HepG2 (cell line): ENCODE measurements around the gene ATG2A. TPM values are rescaled to one million over a fixed set of nuclear protein-coding genes. Genes with fewer than 3 reads are reported as not detected.

Source experiments
- AHDC1 ChIP-seq: sonication (generic); formaldehyde crosslinking; IDR thresholded peaks from 2 replicates; pipeline ENCODE4 v1.5.1; 2020; ENCODE audit warnings: mild to moderate bottlenecking, missing genetic modification reagents, borderline replicate concordance
- CEBPG ChIP-seq: IDR thresholded peaks from 2 replicates; pipeline ENCODE4 v1.6.1; 2016
- DMAP1 ChIP-seq: IDR thresholded peaks from 2 replicates; pipeline ENCODE4 v1.6.1; 2016
- FLYWCH1 ChIP-seq: sonication (generic); formaldehyde crosslinking; IDR thresholded peaks from 2 replicates; pipeline ENCODE4 v1.8.1; 2023; ENCODE audit warnings: mild to moderate bottlenecking, missing genetic modification reagents
- FOXP1 ChIP-seq, 2 experiments: fragments of 450-650 bp in 1 of 2; IDR thresholded peaks; 2 replicates each; pipeline ENCODE4 v1.6.1; 2017 to 2018; ENCODE audit warnings: antibody characterized with exemption in 1 of 2
- KLF6 ChIP-seq: IDR thresholded peaks from 2 replicates; pipeline ENCODE4 v1.8.0; 2016; ENCODE audit warnings: missing biosample characterization, missing genetic modification reagents
- MNT ChIP-seq: fragments of 450-650 bp; IDR thresholded peaks from 2 replicates; pipeline ENCODE4 v1.6.1; 2016
- NFYC ChIP-seq: IDR thresholded peaks from 2 replicates; pipeline ENCODE4 v1.6.1; 2016; ENCODE audit warnings: missing genetic modification reagents, missing compliant biosample characterization
- ONECUT2 ChIP-seq: sonication (generic); formaldehyde crosslinking; IDR thresholded peaks from 2 replicates; pipeline ENCODE4 v1.4.0; 2020; ENCODE audit warnings: missing genetic modification reagents
- PBX3 ChIP-seq: sonication (generic); formaldehyde crosslinking; IDR thresholded peaks from 2 replicates; pipeline ENCODE4 v1.8.1; 2023; ENCODE audit warnings: missing genetic modification reagents, inconsistent platforms, borderline replicate concordance
- RARA ChIP-seq: IDR thresholded peaks from 2 replicates; pipeline ENCODE4 v1.6.1; 2016; ENCODE audit warnings: missing genetic modification reagents, missing compliant biosample characterization
- RFX3 ChIP-seq: IDR thresholded peaks from 2 replicates; pipeline ENCODE4 v1.6.1; 2016; ENCODE audit warnings: missing biosample characterization, missing genetic modification reagents
- RXRB ChIP-seq: IDR thresholded peaks from 2 replicates; pipeline ENCODE4 v1.6.1; 2016; ENCODE audit warnings: borderline replicate concordance, missing genetic modification reagents, missing compliant biosample characterization
- SP5 ChIP-seq: IDR thresholded peaks from 2 replicates; pipeline ENCODE4 v1.6.1; 2016; ENCODE audit warnings: low read depth, borderline replicate concordance
- TBP ChIP-seq: sonication (generic); formaldehyde crosslinking; IDR thresholded peaks from 2 replicates; pipeline ENCODE4 v1.5.0; 2020; ENCODE audit warnings: missing genetic modification reagents
- ZC3H13 ChIP-seq: sonication (generic); formaldehyde crosslinking; IDR thresholded peaks from 2 replicates; pipeline ENCODE4 v1.8.1; 2023; ENCODE audit warnings: mild to moderate bottlenecking, missing genetic modification reagents, moderate library complexity
- ZFX ChIP-seq: sonication (generic); formaldehyde crosslinking; IDR thresholded peaks from 2 replicates; pipeline ENCODE4 v1.4.0; 2020; ENCODE audit warnings: mild to moderate bottlenecking, low read depth, missing genetic modification reagents, moderate library complexity
- ZMAT5 ChIP-seq: sonication (generic); formaldehyde crosslinking; IDR thresholded peaks from 2 replicates; pipeline ENCODE4 v1.5.0; 2020; ENCODE audit warnings: mild to moderate bottlenecking, low read depth, missing genetic modification reagents, borderline replicate concordance
- ZMYM3 ChIP-seq: sonication (generic); formaldehyde crosslinking; IDR thresholded peaks from 2 replicates; pipeline ENCODE4 v1.5.1; 2020; ENCODE audit warnings: mild to moderate bottlenecking, missing genetic modification reagents
- ZNF17 ChIP-seq: sonication (generic); formaldehyde crosslinking; IDR thresholded peaks from 2 replicates; pipeline ENCODE4 v1.5.0; 2020; ENCODE audit warnings: mild to moderate bottlenecking, missing genetic modification reagents
- ZNF230 ChIP-seq: sonication (generic); formaldehyde crosslinking; IDR thresholded peaks from 2 replicates; pipeline ENCODE4 v1.4.0; 2020; ENCODE audit warnings: mild to moderate bottlenecking, missing genetic modification reagents
- ZNF24 ChIP-seq: fragments of 450-650 bp; IDR thresholded peaks from 2 replicates; pipeline ENCODE4 v1.6.1; 2017; ENCODE audit warnings: antibody characterized with exemption, mild to moderate bottlenecking
- ZNF83 ChIP-seq: sonication (generic); formaldehyde crosslinking; IDR thresholded peaks from 2 replicates; pipeline ENCODE4 v1.4.0; 2020; ENCODE audit warnings: missing genetic modification reagents, mild to moderate bottlenecking, borderline replicate concordance
- ZNF878 ChIP-seq: sonication (generic); formaldehyde crosslinking; IDR thresholded peaks from 2 replicates; pipeline ENCODE4 v1.8.1; 2023; ENCODE audit warnings: mild to moderate bottlenecking, missing genetic modification reagents, moderate library complexity
- polyA plus RNA-seq, 8 experiments: library from polyadenylated mRNA; depleted of rRNA in 3 of 8; stranded (reverse) in 7 of 8; unstranded in 1 of 8; fragments of >200 nt; fragmentation: Illumina TruSeq in 4 of 8; extraction: Trizol in 4 of 8; gene quantifications; 2 replicates each; pipeline versions ENCODE4 v1.2.1 to v1.2.3, GENCODE V29; 2011 to 2016; ENCODE audit warnings: low read depth in 4 of 8, missing spikeins in 1 of 8, mixed read lengths in 1 of 8; ENCODE audit not compliant: insufficient read depth in 1 of 8
- total RNA-seq, 5 experiments: library from RNA; depleted of rRNA; stranded (reverse); fragments of >200 nt; fragmentation: Illumina TruSeq; extraction: Trizol; gene quantifications; 2 replicates each; pipeline ENCODE4 v1.2.3, GENCODE V29; 2016; ENCODE audit warnings: low read depth in 1 of 5

The ATG2A gene
- total and polyA plus RNA-seq, 2 of the 13 experiments (the other 11 are each of a cell fraction or from before 2014, with no cell fraction given), result 6.7 to 8.0 TPM

GRCh38 chr11:64916040-64916774 is 802 bp downstream of the ATG2A start (continued):
- TF ChIP-seq ZNF230 (CRISPR knock-in tag), result no peak
- no peak for TF ChIP-seq ZMAT5 (CRISPR knock-in tag)
- TF ChIP-seq TBP, result no peak
- TF ChIP-seq FOXP1 (IDR thresholded peaks at IDR 0.05), result peak; percentile 89
- peak; percentile 97 for TF ChIP-seq FOXP1 (CRISPR knock-in tag; IDR thresholded peaks at IDR 0.05)
- TF ChIP-seq AHDC1 (CRISPR knock-in tag), result no peak; the same call in 1 of the 2 replicates
- TF ChIP-seq ZFX (CRISPR knock-in tag), result no peak
- no peak for TF ChIP-seq KLF6 (CRISPR knock-in tag)
- TF ChIP-seq RXRB, result peak; percentile 17; the same call in 1 of the 2 replicates
- 0 out of 2 replicates have a peak, but pooled peaks have one; percentile 8 for TF ChIP-seq SP5 (CRISPR knock-in tag)
- peak; percentile 89 for TF ChIP-seq RARA (CRISPR knock-in tag)
- TF ChIP-seq DMAP1 (CRISPR knock-in tag), result 0 out of 2 replicates have a peak, but pooled peaks have one; percentile 33
- TF ChIP-seq ZNF83 (CRISPR knock-in tag), result no peak
- TF ChIP-seq ZMYM3 (CRISPR knock-in tag), result no peak
- no peak for TF ChIP-seq ZNF17 (CRISPR knock-in tag)
- TF ChIP-seq ZNF878 (CRISPR knock-in tag), result no peak
- TF ChIP-seq ONECUT2 (CRISPR knock-in tag), result no peak
- TF ChIP-seq PBX3 (CRISPR knock-in tag), result no peak
- peak; percentile 87 for TF ChIP-seq MNT
- no peak for TF ChIP-seq ZC3H13 (CRISPR knock-in tag)
- no peak for TF ChIP-seq NFYC (CRISPR knock-in tag)
- TF ChIP-seq ZNF24, result no peak
- TF ChIP-seq CEBPG (CRISPR knock-in tag), result no peak
- no peak for TF ChIP-seq FLYWCH1
- no peak for TF ChIP-seq RFX3 (CRISPR knock-in tag)
